Stimulated activated effector memory CD8-positive, alpha-beta T cell treated with anti-CD3 and anti-CD28 coated beads, Interleukin-12 subunit alpha, Interleukin-12 subunit beta, amount 100 ng/mL, for 72 hours (primary cell): ENCODE results near the gene NOP14.
"Not testable (repeated sequence)": the region's sequence is repeated elsewhere in the genome, so short reads cannot be mapped to it uniquely, and the experiment has no call there.

Experiments
- ATAC-seq: fragments of 150-1000 bp; cut with Tn5 transposase; 2 replicates; pipeline ENCODE4 v1.10.0; 2021
- DNase-seq, 2 donors: peaks; one replicate each; pipeline ENCODE4 v3.0.0; 2021 to 2022; ENCODE audit warnings: low spot score in 2 of 2
- H3K27ac Mint-ChIP-seq: one replicate; pipeline ENCODE4 v1.8.0; 2022; ENCODE audit warnings: mild to moderate bottlenecking, mixed read lengths
- H3K36me3 Mint-ChIP-seq: one replicate; pipeline ENCODE4 v1.8.0; 2022; ENCODE audit warnings: mild to moderate bottlenecking, mixed read lengths
- H3K4me1 Mint-ChIP-seq: one replicate; pipeline ENCODE4 v1.8.0; 2022; ENCODE audit warnings: mixed read lengths
- H3K4me3 Mint-ChIP-seq: one replicate; pipeline ENCODE4 v1.8.0; 2022; ENCODE audit warnings: mild to moderate bottlenecking, mixed read lengths
- H3K9me3 Mint-ChIP-seq: one replicate; pipeline ENCODE4 v1.8.0; 2022; ENCODE audit warnings: mixed read lengths

The NOP14 gene

GRCh38 chr4:2923141-2923551, 40.1 kb downstream of the NOP14 start:
- Mint-ChIP-seq H3K27ac (peak overlapping the region; percentile 88), H3K4me1 (peaks cover 45% of the 10 kb centered on the region)

GRCh38 chr4:2922453-2923101, 40.6 kb downstream of the NOP14 start:
- Mint-ChIP-seq H3K27ac (peak overlapping the region; percentile 88), H3K4me3 (peak overlapping the region; percentile 22), H3K4me1 (peaks cover 51% of the 10 kb centered on the region), H3K36me3 (peaks cover 97% of the 10 kb centered on the region)
- H3K9me3 Mint-ChIP-seq, DNase-seq, ATAC-seq: not testable (repeated sequence)

More at GRCh38 chr4:2923141-2923551, 40.1 kb downstream of the NOP14 start:
- Mint-ChIP-seq H3K4me3 (peak overlapping the region; percentile 22), H3K36me3 (peaks cover 97% of the 10 kb centered on the region), H3K9me3 (peaks cover 4% of the 10 kb centered on the region)
- DNase-seq: no peak
- ATAC-seq: no peak

- DNase-seq, H3K9me3 Mint-ChIP-seq, ATAC-seq, H3K4me3 Mint-ChIP-seq: not testable (repeated sequence)
- peak overlapping the region; percentile 63 for H3K27ac Mint-ChIP-seq
- H3K4me1 Mint-ChIP-seq: peaks cover 70% of the 10 kb centered on the region
- peaks cover 99% of the 10 kb centered on the region for H3K36me3 Mint-ChIP-seq
Observed at GRCh38 chr4:2918714-2919113, 44.5 kb downstream of the NOP14 start.

- Mint-ChIP-seq H3K36me3 (peaks cover 99% of the 10 kb centered on the region), H3K27ac (peak overlapping the region; percentile 63), H3K4me1 (peaks cover 66% of the 10 kb centered on the region)
- ATAC-seq, H3K9me3 Mint-ChIP-seq, H3K4me3 Mint-ChIP-seq, DNase-seq: not testable (repeated sequence)
Observed at GRCh38 chr4:2918300-2918699, 44.9 kb downstream of the NOP14 start.

GRCh38 chr4:2916696-2917095, 46.5 kb downstream of the NOP14 start:
- not testable (repeated sequence) for DNase-seq, H3K27ac Mint-ChIP-seq, H3K4me3 Mint-ChIP-seq, ATAC-seq, H3K9me3 Mint-ChIP-seq
- Mint-ChIP-seq H3K4me1 (peaks cover 54% of the 10 kb centered on the region), H3K36me3 (peaks cover 99% of the 10 kb centered on the region)

- ATAC-seq: no peak
- DNase-seq: no peak
- Mint-ChIP-seq H3K36me3 (peaks cover 99% of the 10 kb centered on the region), H3K4me3 (no peak overlapping the region), H3K9me3 (peaks cover 4% of the 10 kb centered on the region), H3K27ac (no peak overlapping the region), H3K4me1 (peaks cover 45% of the 10 kb centered on the region)
Observed at GRCh38 chr4:2915789-2916188, 47.4 kb downstream of the NOP14 start.

- DNase-seq (no peak), ATAC-seq (peak; percentile 70)
- Mint-ChIP-seq H3K4me3 (no peak overlapping the region), H3K9me3 (no peaks in the 10 kb centered on the region), H3K36me3 (peaks cover 99% of the 10 kb centered on the region), H3K4me1 (peaks cover 32% of the 10 kb centered on the region), H3K27ac (peak overlapping the region; percentile 67)
Observed at GRCh38 chr4:2914256-2915126, 48.7 kb downstream of the NOP14 start.

GRCh38 chr4:2913168-2913567, 50.0 kb downstream of the NOP14 start:
- DNase-seq (no peak), ATAC-seq (no peak)
- no peak overlapping the region for H3K4me3 Mint-ChIP-seq
- H3K4me1 Mint-ChIP-seq: peaks cover 27% of the 10 kb centered on the region
- H3K36me3 Mint-ChIP-seq: peaks cover 99% of the 10 kb centered on the region
- no peaks in the 10 kb centered on the region for H3K9me3 Mint-ChIP-seq
- no peak overlapping the region for H3K27ac Mint-ChIP-seq

GRCh38 chr4:2911868-2912267, 51.3 kb downstream of the NOP14 start:
- no peak for ATAC-seq
- DNase-seq: no peak
- peaks cover 99% of the 10 kb centered on the region for H3K36me3 Mint-ChIP-seq
- H3K27ac Mint-ChIP-seq: no peak overlapping the region
- H3K4me3 Mint-ChIP-seq: no peak overlapping the region
- H3K9me3 Mint-ChIP-seq: no peaks in the 10 kb centered on the region
- peaks cover 25% of the 10 kb centered on the region for H3K4me1 Mint-ChIP-seq

- Mint-ChIP-seq H3K4me3 (no peak overlapping the region), H3K9me3 (no peaks in the 10 kb centered on the region), H3K36me3 (peaks cover 99% of the 10 kb centered on the region), H3K4me1 (peaks cover 32% of the 10 kb centered on the region), H3K27ac (peak overlapping the region; percentile 60)
- ATAC-seq (no peak), DNase-seq (no peak)
Observed at GRCh38 chr4:2910409-2910808, 52.8 kb downstream of the NOP14 start.

GRCh38 chr4:2909583-2909982, 53.6 kb downstream of the NOP14 start:
- peaks cover 30% of the 10 kb centered on the region for H3K4me1 Mint-ChIP-seq
- no peak overlapping the region for H3K4me3 Mint-ChIP-seq
- no peak for ATAC-seq
- no peak overlapping the region for H3K27ac Mint-ChIP-seq
- no peak for DNase-seq
- H3K9me3 Mint-ChIP-seq: no peaks in the 10 kb centered on the region
- H3K36me3 Mint-ChIP-seq: peaks cover 99% of the 10 kb centered on the region

GRCh38 chr4:2908686-2909085, 54.5 kb downstream of the NOP14 start:
- Mint-ChIP-seq H3K9me3 (no peaks in the 10 kb centered on the region), H3K36me3 (peaks cover 100% of the 10 kb centered on the region), H3K27ac (peak overlapping the region; percentile 2), H3K4me1 (peaks cover 33% of the 10 kb centered on the region), H3K4me3 (no peak overlapping the region)
- no peak for ATAC-seq
- DNase-seq: no peak

- ATAC-seq (no peak), DNase-seq (no peak)
- H3K9me3 Mint-ChIP-seq: no peaks in the 10 kb centered on the region
- H3K4me3 Mint-ChIP-seq: no peak overlapping the region
- peaks cover 33% of the 10 kb centered on the region for H3K4me1 Mint-ChIP-seq
- H3K36me3 Mint-ChIP-seq: peaks cover 97% of the 10 kb centered on the region
- peak overlapping the region; percentile 80 for H3K27ac Mint-ChIP-seq
Observed at GRCh38 chr4:2907706-2908293, 55.4 kb downstream of the NOP14 start.

GRCh38 chr4:2907226-2907625, 56.0 kb downstream of the NOP14 start:
- Mint-ChIP-seq H3K36me3 (peaks cover 97% of the 10 kb centered on the region), H3K4me3 (no peak overlapping the region), H3K9me3 (no peaks in the 10 kb centered on the region), H3K27ac (peak overlapping the region; percentile 80), H3K4me1 (peaks cover 33% of the 10 kb centered on the region)
- peak; percentile 52 for ATAC-seq
- DNase-seq: no peak

GRCh38 chr4:2906218-2906617, 57.0 kb downstream of the NOP14 start:
- no peak for DNase-seq
- H3K27ac Mint-ChIP-seq: peak overlapping the region; percentile 86
- H3K36me3 Mint-ChIP-seq: peaks cover 97% of the 10 kb centered on the region
- no peaks in the 10 kb centered on the region for H3K9me3 Mint-ChIP-seq
- H3K4me1 Mint-ChIP-seq: peaks cover 33% of the 10 kb centered on the region
- peak overlapping the region; percentile 16 for H3K4me3 Mint-ChIP-seq
- no peak for ATAC-seq
